Measurements from ENCODE around the gene PHLDB2.
"Not testable (repeated sequence)": the region's sequence is repeated elsewhere in the genome, so short reads cannot be mapped to it uniquely, and the experiment has no call there.

The PHLDB2 gene

GRCh38 chr3:111859061-111859973, at the start of gene PHLDB2:
TSS of gene PHLDB2 (plus strand) at chr3:111859265. CDS start at chr3:111884078, 24,813 bp downstream.
- peak; percentile 69 for DNase-seq

- no peak for DNase-seq
These were observed 48.2 kb upstream of the PHLDB2 start for GRCh38 chr3:111810909-111811308.

- DNase-seq = no peak
These were observed 47.3 kb upstream of the PHLDB2 start for GRCh38 chr3:111811811-111812210.

- DNase-seq = no peak
These were observed 46.4 kb upstream of the PHLDB2 start for GRCh38 chr3:111812701-111813100.

GRCh38 chr3:111813441-111813840, 45.6 kb upstream of the PHLDB2 start:
- DNase-seq = no peak

GRCh38 chr3:111813979-111814378, 45.1 kb upstream of the PHLDB2 start:
- DNase-seq = no peak

- DNase-seq = not testable (repeated sequence)
These were observed 42.3 kb upstream of the PHLDB2 start for GRCh38 chr3:111816771-111817170.

GRCh38 chr3:111819927-111820326, 39.1 kb upstream of the PHLDB2 start:
- no peak for DNase-seq

GRCh38 chr3:111820651-111821050, 38.4 kb upstream of the PHLDB2 start:
- DNase-seq = no peak

GRCh38 chr3:111821891-111822290, 37.2 kb upstream of the PHLDB2 start:
- no peak for DNase-seq

- no peak for DNase-seq
These were observed 36.3 kb upstream of the PHLDB2 start for GRCh38 chr3:111822804-111823203.

- DNase-seq = no peak
These were observed 35.7 kb upstream of the PHLDB2 start for GRCh38 chr3:111823341-111823855.

GRCh38 chr3:111824351-111824750, 34.7 kb upstream of the PHLDB2 start:
- no peak for DNase-seq

GRCh38 chr3:111827871-111828270, 31.2 kb upstream of the PHLDB2 start:
- no peak for DNase-seq

- no peak for DNase-seq
These were observed 30.5 kb upstream of the PHLDB2 start for GRCh38 chr3:111828530-111828929.

GRCh38 chr3:111829023-111829422, 30.0 kb upstream of the PHLDB2 start:
- DNase-seq = no peak

- DNase-seq = peak; percentile 30
These were observed 27.2 kb upstream of the PHLDB2 start for GRCh38 chr3:111831840-111832239.

GRCh38 chr3:111837112-111837511, 22.0 kb upstream of the PHLDB2 start:
- no peak for DNase-seq

- DNase-seq = no peak
These were observed 20.9 kb upstream of the PHLDB2 start for GRCh38 chr3:111838133-111838532.

- DNase-seq = no peak
These were observed 13.0 kb upstream of the PHLDB2 start for GRCh38 chr3:111846039-111846438.

GRCh38 chr3:111846717-111847116, 12.3 kb upstream of the PHLDB2 start:
- DNase-seq = no peak

- no peak for DNase-seq
These were observed 10.8 kb upstream of the PHLDB2 start for GRCh38 chr3:111848283-111848682.

- DNase-seq = no peak
These were observed 10.3 kb upstream of the PHLDB2 start for GRCh38 chr3:111848778-111849177.

GRCh38 chr3:111850537-111850936, 8.5 kb upstream of the PHLDB2 start:
- no peak for DNase-seq
